Epidermal melanocyte (primary cell): ENCODE results near the gene EFNA5.

Experiments
- DNase-seq: peaks from one replicate; pipeline ENCODE4 v3.0.0; 2011; ENCODE audit warnings: low spot score; ENCODE audit not compliant: insufficient read length

The EFNA5 gene

GRCh38 chr5:107523029-107523680 is 147.6 kb downstream of the EFNA5 start:
- DNase-seq = no peak

- no peak for DNase-seq
Observed at GRCh38 chr5:107522456-107522855, 148.3 kb downstream of the EFNA5 start.

- DNase-seq = no peak
Observed at GRCh38 chr5:107519900-107520354, 150.8 kb downstream of the EFNA5 start.

- DNase-seq = no peak
Observed at GRCh38 chr5:107518616-107519015, 152.1 kb downstream of the EFNA5 start.

GRCh38 chr5:107518190-107518589 is 152.5 kb downstream of the EFNA5 start:
- no peak for DNase-seq

GRCh38 chr5:107517185-107518033 is 153.3 kb downstream of the EFNA5 start:
- no peak for DNase-seq

GRCh38 chr5:107516452-107517184 is 154.1 kb downstream of the EFNA5 start:
- no peak for DNase-seq

- no peak for DNase-seq
Observed at GRCh38 chr5:107515521-107516080, 155.1 kb downstream of the EFNA5 start.

GRCh38 chr5:107514305-107514704 is 156.4 kb downstream of the EFNA5 start:
- no peak for DNase-seq

GRCh38 chr5:107513337-107514085 is 157.2 kb downstream of the EFNA5 start:
- no peak for DNase-seq

- no peak for DNase-seq
Observed at GRCh38 chr5:107512029-107512428, 158.7 kb downstream of the EFNA5 start.

GRCh38 chr5:107510125-107510524 is 160.6 kb downstream of the EFNA5 start:
- DNase-seq = no peak

- no peak for DNase-seq
Observed at GRCh38 chr5:107508097-107508496, 162.6 kb downstream of the EFNA5 start.

GRCh38 chr5:107505763-107506534 is 164.8 kb downstream of the EFNA5 start:
- no peak for DNase-seq

GRCh38 chr5:107504424-107504823 is 166.3 kb downstream of the EFNA5 start:
- DNase-seq = no peak

- no peak for DNase-seq
Observed at GRCh38 chr5:107502676-107503060, 168.1 kb downstream of the EFNA5 start.

- DNase-seq = no peak
Observed at GRCh38 chr5:107501965-107502675, 168.6 kb downstream of the EFNA5 start.

GRCh38 chr5:107500840-107501239 is 169.9 kb downstream of the EFNA5 start:
- DNase-seq = no peak

- no peak for DNase-seq
Observed at GRCh38 chr5:107500347-107500746, 170.4 kb downstream of the EFNA5 start.

- no peak for DNase-seq
Observed at GRCh38 chr5:107499776-107500175, 171.0 kb downstream of the EFNA5 start.
